Activated T-helper 9 cell treated with anti-CD3 and anti-CD28 coated beads, Interleukin-2, amount 50 U/mL, for 16 hours (primary cell): ENCODE data around the gene CLDN18.
A peak's percentile ranks its signal among the peaks of the same experiment; 100 is the strongest.

Experiments used
- DNase-seq: peaks from one replicate; pipeline ENCODE4 v3.0.0-alpha.2; 2020; ENCODE audit warnings: low read depth

Gene CLDN18

GRCh38 chr3:138063416-138063815 is 53.5 kb downstream of the CLDN18 start:
- DNase-seq, result no peak

- DNase-seq, result no peak
Measured at GRCh38 chr3:138065949-138066348, 56.0 kb downstream of the CLDN18 start.

- DNase-seq, result no peak
Measured at GRCh38 chr3:138066383-138066782, 56.4 kb downstream of the CLDN18 start.

DNA sequence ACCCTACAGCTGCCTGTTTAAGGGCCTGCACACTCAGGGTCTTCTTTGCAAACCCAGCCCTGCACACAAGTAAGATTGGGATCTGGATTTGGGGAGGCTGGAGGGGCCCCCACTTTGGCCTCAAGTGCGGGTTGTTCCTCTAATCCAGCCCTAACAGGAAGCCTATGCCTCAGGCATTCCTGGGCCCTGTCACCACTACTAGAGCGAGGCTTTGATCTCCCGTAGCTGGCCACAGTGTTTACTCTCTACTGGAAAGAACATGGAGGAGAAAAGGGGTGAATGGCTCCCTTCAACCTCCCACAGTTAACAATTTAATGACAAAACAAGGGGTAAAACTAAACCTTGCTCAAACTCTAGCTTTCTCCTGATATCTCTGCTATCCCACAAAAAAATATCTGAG is 57.0 kb downstream of the CLDN18 start:
- no peak for DNase-seq

DNA sequence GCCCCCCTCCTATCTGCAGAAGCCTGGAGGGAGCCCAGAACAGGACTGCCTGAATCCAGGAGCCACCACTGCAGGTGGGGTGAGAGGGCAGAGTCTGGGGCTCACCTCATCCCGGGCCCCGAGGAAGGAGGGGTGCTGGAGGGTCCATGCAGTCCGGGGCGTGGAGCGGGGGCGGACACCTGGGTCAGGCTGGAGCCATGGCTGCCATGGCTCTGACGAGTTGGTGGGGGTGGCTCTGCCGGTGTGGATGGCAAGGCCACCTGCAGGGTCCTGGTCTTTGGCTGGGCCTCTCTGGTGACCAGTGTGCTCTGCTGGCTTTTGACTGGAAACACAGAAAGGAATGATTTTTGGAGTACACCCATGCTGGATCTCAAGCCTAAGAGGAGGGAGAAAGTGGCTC is 58.1 kb downstream of the CLDN18 start:
- DNase-seq, result no peak

DNA sequence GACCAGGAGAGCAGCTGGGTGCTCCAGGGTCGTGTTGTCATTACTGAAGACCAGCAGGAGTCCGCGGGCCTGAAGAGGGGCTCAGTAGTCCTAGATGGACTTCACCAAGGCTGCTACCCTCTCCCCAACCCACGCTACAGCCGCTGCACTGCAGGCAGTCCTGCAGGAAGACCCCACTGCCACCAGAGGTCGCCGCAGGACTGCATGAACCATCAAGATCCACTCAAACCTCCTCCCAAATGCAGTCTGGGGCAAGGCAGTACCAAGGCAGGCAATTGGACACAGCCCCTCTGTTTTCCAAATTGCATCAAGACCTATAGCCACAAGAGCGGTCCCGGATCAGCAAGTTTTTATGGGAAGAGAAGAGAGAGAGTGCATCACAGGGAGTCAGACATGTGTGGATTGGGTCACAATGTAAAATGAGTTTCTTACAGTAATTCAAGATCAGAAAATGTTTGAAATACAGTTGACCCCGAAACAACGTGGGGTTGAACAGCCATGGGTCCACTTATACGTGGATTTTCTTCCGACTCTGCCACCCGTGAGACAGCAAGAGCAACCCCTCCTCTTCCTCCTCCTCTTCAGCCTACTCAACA is 58.7 kb downstream of the CLDN18 start:
- DNase-seq, result peak; percentile 61

GRCh38 chr3:138070006-138070405 is 60.0 kb downstream of the CLDN18 start:
- DNase-seq, result no peak

DNA sequence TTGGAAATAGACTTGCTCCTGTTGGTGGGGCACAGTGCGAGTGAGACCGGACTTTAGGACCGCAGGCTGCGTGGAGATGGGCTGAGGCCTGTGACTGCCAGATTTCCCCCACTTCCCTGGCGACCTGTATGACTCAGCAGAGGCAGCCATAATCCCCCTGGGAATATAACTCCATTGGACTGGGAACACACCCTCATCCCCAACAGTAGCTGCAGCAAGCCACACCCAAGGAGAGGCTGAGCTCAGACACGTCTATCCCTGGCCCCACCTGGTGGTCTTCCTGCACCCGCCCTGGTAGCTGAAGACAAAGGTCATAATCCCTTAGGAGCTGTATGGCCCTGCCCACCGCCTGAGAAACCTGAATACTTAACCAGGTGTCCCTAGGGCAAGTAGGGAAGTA is 62.8 kb downstream of the CLDN18 start:
- no peak for DNase-seq

GRCh38 chr3:138078096-138078495 is 68.1 kb downstream of the CLDN18 start:
- no peak for DNase-seq

GRCh38 chr3:138078901-138079344 is 69.0 kb downstream of the CLDN18 start:
- no peak for DNase-seq

DNA sequence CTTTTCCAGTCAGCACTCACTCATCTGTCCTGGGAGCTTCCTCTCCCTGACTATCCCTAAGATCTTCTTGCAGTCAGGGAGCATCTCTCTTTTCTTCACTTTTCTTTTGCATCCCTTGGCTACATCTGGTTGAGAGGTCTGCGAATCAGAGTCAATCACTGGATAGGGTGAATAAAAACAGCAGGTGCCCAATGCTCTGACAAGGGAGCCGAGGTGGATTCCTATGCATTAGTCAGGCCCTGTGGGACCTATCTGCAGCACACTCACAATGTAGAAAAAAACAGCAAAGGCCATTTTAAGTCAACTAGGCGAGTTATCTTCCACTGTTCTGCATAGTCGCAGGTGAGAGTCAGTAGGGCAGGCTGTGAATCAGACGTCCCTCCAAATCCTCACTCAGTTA is 69.9 kb downstream of the CLDN18 start:
- DNase-seq, result no peak

DNA sequence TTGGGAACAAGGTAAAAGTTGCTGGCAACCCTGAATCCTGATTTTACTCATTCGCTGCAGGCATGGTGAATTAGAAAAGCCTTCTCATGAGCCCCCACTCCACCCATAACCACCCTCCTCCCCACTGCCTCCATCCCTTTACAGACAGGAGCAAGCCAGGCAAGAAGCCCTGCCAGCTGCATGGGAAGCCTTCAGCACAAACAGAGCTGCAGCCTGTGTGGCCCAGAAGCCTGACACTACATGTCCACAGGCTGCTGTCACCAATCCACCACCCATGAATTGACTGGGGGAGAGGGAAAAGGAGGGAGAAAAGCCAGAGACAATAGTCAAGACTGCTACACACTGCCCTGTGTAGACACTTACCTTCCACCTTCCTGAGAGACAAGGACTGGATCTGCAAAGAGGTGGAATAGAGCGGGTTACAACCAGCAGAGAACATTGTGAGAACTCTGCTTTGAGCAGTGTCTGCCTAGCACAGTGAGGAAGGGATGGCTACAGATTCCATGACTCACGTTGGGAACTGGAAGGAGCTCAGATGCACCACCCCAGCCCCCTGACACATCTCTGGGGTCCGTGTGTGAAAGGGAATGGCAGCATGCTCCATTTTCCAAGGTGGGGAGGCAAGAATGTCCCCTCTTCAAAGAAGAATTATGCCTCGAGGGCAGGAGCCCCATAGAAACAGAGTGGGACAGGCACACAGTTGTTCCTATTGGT is 71.6 kb downstream of the CLDN18 start:
- DNase-seq, result no peak

- DNase-seq, result no peak
Measured at GRCh38 chr3:138082085-138082991, 72.4 kb downstream of the CLDN18 start.

DNA sequence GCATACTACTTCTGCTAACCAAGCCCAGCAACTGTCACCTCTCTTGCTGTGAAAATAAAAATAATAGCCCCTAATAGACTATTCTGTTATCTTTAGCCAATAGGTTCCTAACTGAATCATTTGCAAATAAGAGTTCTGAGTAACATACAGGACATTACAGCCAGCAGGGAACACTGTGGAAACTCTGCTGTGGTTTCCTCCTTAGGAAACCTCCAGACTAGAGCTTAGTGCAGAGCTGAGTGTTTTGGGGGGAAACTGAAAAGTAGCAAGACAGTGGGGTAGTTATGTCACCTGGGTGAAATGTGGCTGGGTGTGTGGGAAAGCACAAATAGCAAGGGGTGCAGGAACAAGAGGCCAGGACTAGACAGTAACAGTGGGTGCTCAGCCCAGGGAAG is 73.0 kb downstream of the CLDN18 start:
- no peak for DNase-seq
